Naive B cell (primary cell): ENCODE data around the gene ZFP36. TPM values are rescaled to one million over a fixed set of nuclear protein-coding genes. Genes with fewer than 3 reads are reported as not detected.

ENCODE experiments used
- ATAC-seq, 2 donors: fragments of 150-1000 bp; cut with Tn5 transposase; 2 replicates each; pipeline ENCODE4 v1.10.0; 2021; ENCODE audit warnings: low read depth in 2 of 2, mild to moderate bottlenecking in 2 of 2, moderate library complexity in 2 of 2
- DNase-seq: peaks from one replicate; pipeline ENCODE4 v3.0.0; 2022
- H3K27ac Mint-ChIP-seq, 6 donors: one replicate each; pipeline ENCODE4 v1.8.0; 2020 to 2022; ENCODE audit warnings: mild to moderate bottlenecking in 6 of 6, mixed read lengths in 6 of 6, moderate library complexity in 5 of 6, inconsistent platforms in 2 of 6
- H3K27me3 Mint-ChIP-seq, 3 donors: one replicate each; pipeline ENCODE4 v1.8.0; 2021 to 2022; ENCODE audit warnings: mixed read lengths in 3 of 3, mild to moderate bottlenecking in 1 of 3
- H3K36me3 Mint-ChIP-seq, 2 donors: one replicate each; pipeline ENCODE4 v1.8.0; 2020 to 2022; ENCODE audit warnings: mixed read lengths in 2 of 2, inconsistent platforms in 1 of 2, mild to moderate bottlenecking in 1 of 2
- H3K4me1 Mint-ChIP-seq, 3 donors: one replicate each; pipeline ENCODE4 v1.8.0; 2020 to 2022; ENCODE audit warnings: mixed read lengths in 3 of 3, inconsistent platforms in 1 of 3, mild to moderate bottlenecking in 1 of 3, moderate library complexity in 1 of 3
- H3K4me3 Mint-ChIP-seq, 8 donors: one replicate each; pipeline ENCODE4 v1.8.0; 2020 to 2022; ENCODE audit warnings: mild to moderate bottlenecking in 8 of 8, mixed read lengths in 8 of 8, moderate library complexity in 8 of 8, inconsistent platforms in 2 of 8
- H3K9me3 Mint-ChIP-seq, 7 donors: one replicate each; pipeline ENCODE4 v1.8.0; 2020 to 2022; ENCODE audit warnings: mixed read lengths in 7 of 7, mild to moderate bottlenecking in 5 of 7, inconsistent platforms in 2 of 7, moderate library complexity in 1 of 7
- polyA plus RNA-seq, 6 donors: library from polyadenylated mRNA; unstranded; fragments of 300-500 nt; fragmentation: Illumina TruSeq; gene quantifications; one replicate each; pipeline ENCODE4 v1.2.3, GENCODE V29; 2021; ENCODE audit warnings: low read depth in 6 of 6

ZFP36 gene
- polyA plus RNA-seq, 6 donors from 2014 or later = 291 to 784 (median 445) TPM

DNA sequence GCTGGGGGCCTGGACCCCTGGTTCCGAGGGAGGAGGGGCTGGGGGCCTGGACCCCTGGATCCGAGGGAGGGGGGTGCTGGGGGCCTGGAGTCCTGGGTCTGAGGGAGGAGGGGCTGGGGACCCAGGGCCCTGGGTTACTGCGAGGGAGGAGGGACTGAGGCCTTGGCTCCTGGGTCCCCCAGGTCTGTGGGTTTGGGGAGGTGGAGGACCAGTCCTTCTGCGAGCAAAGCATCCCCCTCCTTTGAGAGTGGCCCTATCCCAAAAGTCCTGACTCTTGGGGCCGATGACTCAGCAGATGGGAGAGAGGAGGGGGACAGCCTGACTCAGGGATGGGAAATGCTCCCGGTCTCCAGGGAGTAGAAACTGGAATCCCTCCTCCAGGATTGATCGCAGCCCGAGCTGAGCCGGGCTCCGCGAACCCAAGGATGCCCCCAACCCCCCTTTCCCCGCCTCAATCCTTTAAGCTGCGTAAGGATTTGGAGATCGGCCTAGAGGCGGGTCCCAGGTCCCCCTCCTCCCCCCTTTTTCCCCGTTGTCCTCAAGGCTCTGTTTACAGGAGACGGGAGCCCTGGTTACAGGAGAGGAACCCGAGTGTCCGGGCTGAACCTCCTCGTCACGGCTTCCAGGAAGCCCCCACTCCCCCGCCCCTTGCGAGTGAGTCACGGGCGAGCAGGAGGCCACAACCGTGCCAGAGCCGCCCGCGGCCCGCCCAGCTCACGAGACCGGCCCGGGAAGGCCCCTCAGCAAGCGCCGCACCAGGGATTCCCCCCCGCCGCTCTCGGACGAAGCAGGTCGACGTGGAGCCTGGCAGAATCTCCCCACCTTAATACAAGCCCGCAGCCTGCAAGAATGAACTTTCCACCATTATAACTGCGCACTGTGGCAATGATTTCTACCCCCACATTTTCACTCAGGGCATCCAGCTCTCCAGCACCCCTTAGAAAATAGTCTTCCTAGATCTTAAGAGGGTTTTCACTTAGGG, 3.0 kb upstream of the ZFP36 start:
- Mint-ChIP-seq H3K4me3 (peak overlapping the region; percentile 83 to 98 (median 96)), H3K36me3 (peaks cover 9 to 12% of the 10 kb centered on the region in 2 donors)

DNA sequence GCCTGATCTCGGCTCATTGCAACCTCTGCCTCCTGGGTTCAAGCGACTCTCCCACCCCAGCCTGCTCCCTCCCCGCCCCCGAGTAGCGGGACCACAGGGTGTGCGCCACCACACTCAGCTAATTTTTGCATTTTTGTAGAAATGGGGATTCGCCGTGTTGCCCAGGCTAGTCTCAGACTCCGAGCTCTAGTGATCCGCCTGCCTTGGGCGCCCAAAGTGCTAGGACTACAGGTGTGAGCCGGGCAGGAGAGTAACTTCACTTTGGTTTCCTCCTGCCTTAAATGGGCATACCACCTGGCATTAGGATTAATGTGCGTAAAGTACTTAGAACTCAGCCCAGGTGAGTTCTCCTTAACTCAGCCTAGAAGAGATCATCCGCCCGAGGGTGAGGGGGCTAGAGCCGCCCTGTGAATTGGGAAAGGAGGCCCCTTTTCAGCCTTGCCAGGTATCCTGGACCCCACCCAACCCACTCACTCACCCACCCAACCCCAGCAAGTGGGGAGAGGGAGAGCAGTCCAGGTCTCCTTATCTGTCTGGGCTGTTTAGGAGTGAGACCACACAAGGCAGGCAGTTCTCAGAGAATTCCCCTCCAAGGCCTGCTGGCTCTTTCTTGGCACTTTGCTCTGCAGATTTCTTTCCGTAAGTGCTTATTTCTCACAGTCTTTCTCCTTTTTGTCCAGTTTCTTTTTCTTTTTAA, 1.2 kb upstream of the ZFP36 start:
- ATAC-seq (no peak), DNase-seq (no peak)
- Mint-ChIP-seq H3K4me1 (peaks cover 51 to 81% (median 58%) of the 10 kb centered on the region in 3 donors), H3K9me3 (peaks cover 0 to 2% (median 0%) of the 10 kb centered on the region in 7 donors), H3K27ac (peak overlapping the region; percentile 98 to 100 (median 100)), H3K4me3 (peak overlapping the region; percentile 83 to 98 (median 97)), H3K36me3 (peaks cover 13 to 18% of the 10 kb centered on the region in 2 donors), H3K27me3 (no peaks in the 10 kb centered on the region)

More for the DNA sequence above, 3.0 kb upstream of the ZFP36 start:
- peak; percentile 99 for DNase-seq
- peaks cover 49 to 87% (median 68%) of the 10 kb centered on the region in 3 donors for H3K4me1 Mint-ChIP-seq
- peak; percentile 42 to 48 for ATAC-seq
- peak overlapping the region; percentile 98 to 100 (median 100) for H3K27ac Mint-ChIP-seq
- peaks cover 0 to 2% (median 0%) of the 10 kb centered on the region in 7 donors for H3K9me3 Mint-ChIP-seq
- no peaks in the 10 kb centered on the region for H3K27me3 Mint-ChIP-seq

GRCh38 chr19:39405958-39406655, 540 bp upstream of the ZFP36 start:
- Mint-ChIP-seq H3K9me3 (peaks cover 0 to 2% (median 0%) of the 10 kb centered on the region in 7 donors), H3K36me3 (peaks cover 13 to 18% of the 10 kb centered on the region in 2 donors), H3K4me1 (peaks cover 54 to 81% (median 58%) of the 10 kb centered on the region in 3 donors), H3K27ac (peak overlapping the region; percentile 98 to 100 (median 100)), H3K4me3 (peak overlapping the region; percentile 83 to 98 (median 97)), H3K27me3 (no peaks in the 10 kb centered on the region)
- peak; percentile 91 for DNase-seq
- ATAC-seq = peak; percentile 12 to 16

DNA sequence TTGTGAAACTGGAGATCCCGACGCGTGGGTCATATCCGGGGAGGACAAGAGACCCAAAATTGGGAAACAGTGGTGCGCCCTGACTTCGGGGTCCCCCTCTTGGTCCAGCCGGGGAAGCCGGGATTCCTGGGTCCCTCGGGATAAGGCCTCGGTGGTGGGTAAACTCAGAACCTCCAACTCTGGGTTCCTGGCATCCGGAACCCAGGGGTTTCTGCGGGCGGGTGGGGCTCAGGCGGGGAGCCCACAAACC, 688 bp downstream of the ZFP36 start:
- H3K9me3 Mint-ChIP-seq = peaks cover 0 to 2% (median 1%) of the 10 kb centered on the region in 7 donors
- peak overlapping the region; percentile 98 to 100 (median 100) for H3K27ac Mint-ChIP-seq
- peaks cover 13 to 18% of the 10 kb centered on the region in 2 donors for H3K36me3 Mint-ChIP-seq
- peaks cover 0 to 7% (median 0%) of the 10 kb centered on the region in 3 donors for H3K27me3 Mint-ChIP-seq
- DNase-seq (no peak), ATAC-seq (no peak)
- H3K4me1 Mint-ChIP-seq = peaks cover 54 to 81% (median 55%) of the 10 kb centered on the region in 3 donors
- H3K4me3 Mint-ChIP-seq = peak overlapping the region; percentile 83 to 98 (median 97)

DNA sequence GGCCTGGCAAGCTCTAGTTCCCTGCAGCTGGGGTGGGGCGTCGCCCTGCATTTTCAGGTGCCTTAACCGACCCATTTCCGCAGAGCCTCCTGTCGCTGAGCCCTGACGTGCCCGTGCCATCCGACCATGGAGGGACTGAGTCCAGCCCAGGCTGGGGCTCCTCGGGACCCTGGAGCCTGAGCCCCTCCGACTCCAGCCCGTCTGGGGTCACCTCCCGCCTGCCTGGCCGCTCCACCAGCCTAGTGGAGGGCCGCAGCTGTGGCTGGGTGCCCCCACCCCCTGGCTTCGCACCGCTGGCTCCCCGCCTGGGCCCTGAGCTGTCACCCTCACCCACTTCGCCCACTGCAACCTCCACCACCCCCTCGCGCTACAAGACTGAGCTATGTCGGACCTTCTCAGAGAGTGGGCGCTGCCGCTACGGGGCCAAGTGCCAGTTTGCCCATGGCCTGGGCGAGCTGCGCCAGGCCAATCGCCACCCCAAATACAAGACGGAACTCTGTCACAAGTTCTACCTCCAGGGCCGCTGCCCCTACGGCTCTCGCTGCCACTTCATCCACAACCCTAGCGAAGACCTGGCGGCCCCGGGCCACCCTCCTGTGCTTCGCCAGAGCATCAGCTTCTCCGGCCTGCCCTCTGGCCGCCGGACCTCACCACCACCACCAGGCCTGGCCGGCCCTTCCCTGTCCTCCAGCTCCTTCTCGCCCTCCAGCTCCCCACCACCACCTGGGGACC, 1.2 kb downstream of the ZFP36 start:
- peak; percentile 1 to 2 for ATAC-seq
- peak overlapping the region; percentile 98 to 100 (median 100) for H3K27ac Mint-ChIP-seq
- peaks cover 0 to 2% (median 1%) of the 10 kb centered on the region in 7 donors for H3K9me3 Mint-ChIP-seq
- H3K4me1 Mint-ChIP-seq = peaks cover 49 to 76% (median 55%) of the 10 kb centered on the region in 3 donors
- DNase-seq = peak; percentile 79
- peak overlapping the region; percentile 83 to 98 (median 97) for H3K4me3 Mint-ChIP-seq
- peaks cover 13 to 18% of the 10 kb centered on the region in 2 donors for H3K36me3 Mint-ChIP-seq
- peaks cover 0 to 7% (median 0%) of the 10 kb centered on the region in 3 donors for H3K27me3 Mint-ChIP-seq

- Mint-ChIP-seq H3K4me1 (peaks cover 48 to 73% (median 54%) of the 10 kb centered on the region in 3 donors), H3K4me3 (peak overlapping the region; percentile 83 to 98 (median 97)), H3K27ac (peak overlapping the region; percentile 98 to 100 (median 100)), H3K9me3 (peaks cover 0 to 2% (median 1%) of the 10 kb centered on the region in 7 donors), H3K27me3 (peaks cover 0 to 7% (median 0%) of the 10 kb centered on the region in 3 donors), H3K36me3 (peaks cover 13 to 18% of the 10 kb centered on the region in 2 donors)
- no peak for DNase-seq
- no peak for ATAC-seq
Measured at GRCh38 chr19:39408392-39409207, 2.0 kb downstream of the ZFP36 start.

DNA sequence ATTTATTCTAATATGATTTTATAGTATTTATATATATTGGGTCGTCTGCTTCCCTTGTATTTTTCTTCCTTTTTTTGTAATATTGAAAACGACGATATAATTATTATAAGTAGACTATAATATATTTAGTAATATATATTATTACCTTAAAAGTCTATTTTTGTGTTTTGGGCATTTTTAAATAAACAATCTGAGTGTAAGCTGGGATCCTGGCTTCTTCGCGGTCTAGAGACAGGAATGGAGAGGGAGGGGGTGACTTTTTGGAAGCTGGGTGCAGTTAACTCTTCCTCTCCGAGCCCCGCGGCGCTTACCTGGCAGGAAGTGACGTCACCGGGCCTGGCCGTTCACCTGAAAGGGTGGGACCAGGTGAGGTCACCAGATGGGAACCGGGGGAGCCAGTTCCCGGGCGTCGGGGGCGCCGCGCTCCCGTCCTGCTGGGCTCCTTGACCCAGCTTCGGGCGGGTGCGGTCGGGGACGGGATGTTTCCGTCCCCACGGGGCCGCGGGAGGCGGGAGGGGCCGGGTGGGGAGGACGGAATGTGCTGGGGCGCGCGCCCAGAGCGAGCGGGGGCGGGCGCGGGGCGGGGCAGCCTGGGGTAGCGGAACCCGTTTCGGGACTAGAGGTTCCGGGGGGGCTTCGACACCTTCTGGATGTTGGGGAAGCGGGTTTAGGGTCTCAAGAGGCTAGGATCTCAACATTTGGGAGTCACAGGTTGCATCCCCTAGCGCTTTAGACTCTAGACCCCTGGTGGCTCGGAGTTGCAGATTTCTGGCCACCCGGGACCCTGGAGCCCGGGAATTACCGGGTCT, 2.8 kb downstream of the ZFP36 start:
- ATAC-seq (peak; percentile 5), DNase-seq (peak; percentile 81)
- Mint-ChIP-seq H3K4me1 (peaks cover 56 to 73% (median 57%) of the 10 kb centered on the region in 3 donors), H3K4me3 (peak overlapping the region; percentile 83 to 99 (median 98)), H3K27me3 (peaks cover 0 to 7% (median 0%) of the 10 kb centered on the region in 3 donors), H3K9me3 (peaks cover 0 to 2% (median 1%) of the 10 kb centered on the region in 7 donors), H3K27ac (peak overlapping the region; percentile 98 to 100 (median 100)), H3K36me3 (peaks cover 13 to 18% of the 10 kb centered on the region in 2 donors)

DNA sequence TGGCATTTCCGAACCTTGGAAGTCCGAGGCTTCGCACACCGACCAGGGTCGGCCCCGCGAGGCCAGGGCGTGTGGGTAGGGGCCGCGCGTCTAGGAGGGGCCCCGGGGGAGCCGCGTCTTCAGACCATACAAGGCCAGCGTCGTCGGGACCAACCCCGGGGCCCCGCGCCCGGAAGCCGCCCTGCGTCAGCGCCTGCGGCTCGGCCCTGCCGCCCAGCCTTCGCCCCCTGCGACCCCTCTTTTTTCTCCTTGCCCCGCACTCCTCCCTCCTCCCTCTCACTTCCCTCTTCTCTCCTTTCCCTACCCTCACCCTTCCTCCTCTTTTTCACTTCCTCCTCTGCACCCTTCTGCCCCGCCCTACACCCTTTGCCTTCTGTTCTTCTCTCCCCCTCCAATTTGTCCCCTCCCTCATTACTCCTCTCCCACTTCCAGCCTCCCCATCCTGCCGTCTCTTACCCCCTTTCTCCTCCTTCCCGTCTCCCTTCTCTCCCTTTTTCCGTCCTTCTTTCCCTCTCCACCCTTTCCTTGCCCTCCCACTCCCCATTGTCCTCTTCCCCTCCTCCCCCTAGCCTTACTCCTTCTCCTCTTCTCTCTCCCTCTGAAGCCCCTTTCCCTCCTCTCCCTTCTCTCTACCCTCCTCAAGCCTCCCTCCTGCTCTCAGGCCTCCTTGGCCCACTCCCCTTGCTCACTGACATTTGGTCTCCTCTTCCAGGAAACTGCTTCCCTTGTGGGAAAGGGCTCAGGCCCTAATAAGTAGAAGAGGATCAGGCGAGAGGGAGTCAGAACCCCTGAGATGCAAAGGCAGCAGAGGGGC, 3.6 kb downstream of the ZFP36 start:
- DNase-seq = peak; percentile 93
- Mint-ChIP-seq H3K27me3 (peaks cover 0 to 7% (median 0%) of the 10 kb centered on the region in 3 donors), H3K9me3 (peaks cover 0 to 2% (median 1%) of the 10 kb centered on the region in 7 donors), H3K27ac (peak overlapping the region; percentile 98 to 100 (median 100)), H3K4me1 (peaks cover 52 to 75% (median 56%) of the 10 kb centered on the region in 3 donors), H3K4me3 (peak overlapping the region; percentile 83 to 99 (median 96)), H3K36me3 (peaks cover 13 to 18% of the 10 kb centered on the region in 2 donors)
- peak; percentile 33 to 37 for ATAC-seq

DNA sequence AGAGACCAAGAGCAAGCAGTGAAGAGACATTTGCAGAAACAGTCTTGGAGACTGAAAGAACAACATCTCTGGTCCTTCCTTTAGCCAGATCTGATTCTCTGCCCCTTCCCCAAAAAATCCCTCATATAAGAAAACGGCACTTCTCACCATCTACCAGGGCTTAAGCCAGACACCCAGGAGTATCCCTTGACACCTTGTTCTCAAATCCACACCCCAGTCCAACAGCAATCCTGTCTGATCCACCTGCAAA, 4.1 kb downstream of the ZFP36 start:
- Mint-ChIP-seq H3K4me3 (peak overlapping the region; percentile 83 to 99 (median 96)), H3K27me3 (peaks cover 0 to 7% (median 0%) of the 10 kb centered on the region in 3 donors), H3K9me3 (peaks cover 0 to 2% (median 1%) of the 10 kb centered on the region in 7 donors), H3K36me3 (peaks cover 13 to 18% of the 10 kb centered on the region in 2 donors), H3K27ac (peak overlapping the region; percentile 98 to 100 (median 100)), H3K4me1 (peaks cover 47 to 74% (median 55%) of the 10 kb centered on the region in 3 donors)
- no peak for ATAC-seq
- DNase-seq = no peak

DNA sequence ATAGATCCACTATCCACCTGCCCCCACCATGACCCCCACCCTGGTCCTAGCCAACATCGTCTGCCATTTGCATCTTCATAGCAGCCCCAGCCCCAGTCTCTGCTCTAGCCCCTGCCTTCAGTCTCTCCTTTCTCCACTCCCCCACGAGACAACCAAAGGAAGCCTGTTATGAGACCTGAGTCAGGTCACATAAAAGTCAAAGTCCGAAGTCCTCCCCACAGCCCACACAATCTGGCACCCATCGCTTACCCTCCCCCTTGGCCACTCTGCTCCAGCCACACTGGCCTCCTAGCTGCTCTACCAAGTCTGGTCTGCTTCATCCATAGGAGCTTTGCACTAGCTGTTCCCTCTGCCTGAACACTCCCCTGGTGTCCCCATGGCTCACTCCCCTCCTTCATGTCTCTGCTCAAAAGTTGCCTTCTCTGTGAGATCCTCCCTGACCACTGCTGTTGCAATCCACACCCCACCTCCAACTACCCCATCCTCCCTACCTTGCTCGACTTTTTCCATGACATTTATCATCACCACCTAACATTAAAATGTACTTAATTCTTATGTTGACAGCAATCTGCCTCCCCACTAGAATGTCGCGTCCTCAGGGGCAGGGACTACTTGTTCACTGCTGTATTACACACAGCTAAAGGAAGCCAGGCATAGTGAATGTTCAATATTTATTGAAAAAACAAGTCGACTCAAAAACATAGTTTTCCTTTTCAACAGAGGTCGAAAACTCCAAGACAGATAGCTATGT, 4.6 kb downstream of the ZFP36 start:
- Mint-ChIP-seq H3K4me1 (peaks cover 42 to 70% (median 51%) of the 10 kb centered on the region in 3 donors), H3K27ac (peak overlapping the region; percentile 98 to 100 (median 100)), H3K27me3 (peaks cover 0 to 7% (median 0%) of the 10 kb centered on the region in 3 donors), H3K36me3 (peaks cover 13 to 18% of the 10 kb centered on the region in 2 donors), H3K4me3 (peak overlapping the region; percentile 83 to 99 (median 96)), H3K9me3 (peaks cover 0 to 2% (median 1%) of the 10 kb centered on the region in 7 donors)
- ATAC-seq (no peak), DNase-seq (peak; percentile 45)
